Fibroblast of lung (primary cell): Measurements from ENCODE around the gene SHISA4. TPM values are rescaled to one million over a fixed set of nuclear protein-coding genes. Genes with fewer than 3 reads are reported as not detected.
A peak's percentile ranks its signal among the peaks of the same experiment; 100 is the strongest.
"Not testable (repeated sequence)": the region's sequence is repeated elsewhere in the genome, so short reads cannot be mapped to it uniquely, and the experiment has no call there.

Source experiments
- DNase-seq, 2 donors: peaks; one replicate each; pipeline versions ENCODE4 v3.0.0 to v3.0.0-alpha.2; 2010; ENCODE audit warnings: low read depth in 2 of 2
- H2AFZ ChIP-seq: 2 replicates; pipeline ENCODE4 v1.5.1; 2012; ENCODE audit warnings: low read length, control low read depth, inconsistent platforms
- H3K27ac ChIP-seq: 2 replicates; pipeline ENCODE4 v1.5.1; 2011; ENCODE audit warnings: low read length, control low read depth; ENCODE audit not compliant: insufficient read depth
- H3K27me3 ChIP-seq: 2 replicates; pipeline ENCODE4 v1.5.1; 2011; ENCODE audit warnings: mild to moderate bottlenecking, low read length; ENCODE audit not compliant: control insufficient read depth, insufficient read depth
- H3K36me3 ChIP-seq: 2 replicates; pipeline ENCODE4 v1.5.1; 2011; ENCODE audit warnings: low read length; ENCODE audit not compliant: control insufficient read depth, insufficient read depth
- H3K4me1 ChIP-seq: 2 replicates; pipeline ENCODE4 v1.5.1; 2011; ENCODE audit warnings: low read length; ENCODE audit not compliant: control insufficient read depth, insufficient read depth; ENCODE audit errors: extremely low read depth
- H3K4me2 ChIP-seq: 2 replicates; pipeline ENCODE4 v1.5.1; 2011; ENCODE audit warnings: low read length, control low read depth; ENCODE audit not compliant: insufficient read depth; ENCODE audit errors: extremely low read depth
- H3K4me3 ChIP-seq, 4 experiments: fragments of 200-600 bp in 1 of 4; sonication (generic) in 1 of 4; replicated peaks in 1 of 4; 2 replicates each; pipeline ENCODE4 v1.5.1; 2011 to 2016; ENCODE audit warnings: low read length in 4 of 4, low read depth in 3 of 4, mild to moderate bottlenecking in 3 of 4, control low read depth in 2 of 4, inconsistent platforms in 1 of 4, mixed read lengths in 1 of 4; ENCODE audit not compliant: insufficient read depth in 1 of 4; ENCODE audit errors: control extremely low read depth in 1 of 4
- H3K79me2 ChIP-seq: 2 replicates; pipeline ENCODE4 v1.5.1; 2012; ENCODE audit warnings: mild to moderate bottlenecking, low read length, inconsistent platforms; ENCODE audit not compliant: control insufficient read depth, insufficient read depth
- H3K9ac ChIP-seq: 2 replicates; pipeline ENCODE4 v1.5.1; 2011; ENCODE audit warnings: mild to moderate bottlenecking, low read length, control low read depth; ENCODE audit not compliant: insufficient read depth
- H3K9me3 ChIP-seq: 2 replicates; pipeline ENCODE4 v1.5.1; 2012; ENCODE audit warnings: low read depth, low read length; ENCODE audit not compliant: control insufficient read depth, insufficient read depth
- H4K20me1 ChIP-seq: 2 replicates; pipeline ENCODE4 v1.5.1; 2011; ENCODE audit warnings: low read length; ENCODE audit not compliant: control insufficient read depth, insufficient read depth; ENCODE audit errors: extremely low read depth
- EZH2 ChIP-seq: IDR thresholded peaks from 2 replicates; pipeline ENCODE4 v1.5.1; 2012; ENCODE audit warnings: low read length, control low read depth, mild to moderate bottlenecking; ENCODE audit errors: missing control alignments
- polyA minus RNA-seq: library from RNA; depleted of rRNA, polyadenylated mRNA; stranded (reverse); fragments of >200 nt; gene quantifications from 2 replicates; pipeline ENCODE4 v1.2.3, GENCODE V29; 2011; ENCODE audit warnings: low replicate concordance
- polyA plus RNA-seq, 2 donors: library from polyadenylated mRNA; depleted of rRNA in 1 of 2; stranded (reverse) in 1 of 2; unstranded in 1 of 2; fragments of >200 nt; gene quantifications; 2 replicates each; pipeline ENCODE4 v1.2.1, GENCODE V29; 2011 to 2012; ENCODE audit warnings: missing spikeins in 1 of 2
- total RNA-seq: library from RNA; depleted of rRNA; stranded (reverse); fragments of >200 nt; gene quantifications from 2 replicates; pipeline ENCODE4 v1.2.1, GENCODE V29; 2014
- TF ChIP-seq, protein P1 (sequence below), 2 donors: IDR thresholded peaks in 1 of 2; conservative IDR thresholded peaks in 1 of 2; 1 replicate in 1 of 2; 2 replicates in 1 of 2; pipeline ENCODE4 v1.5.1; 2011 to 2012; ENCODE audit warnings: low read length in 2 of 2, control low read depth in 1 of 2, inconsistent platforms in 1 of 2, low read depth in 1 of 2, mild to moderate bottlenecking in 1 of 2

Gene SHISA4, protein sequence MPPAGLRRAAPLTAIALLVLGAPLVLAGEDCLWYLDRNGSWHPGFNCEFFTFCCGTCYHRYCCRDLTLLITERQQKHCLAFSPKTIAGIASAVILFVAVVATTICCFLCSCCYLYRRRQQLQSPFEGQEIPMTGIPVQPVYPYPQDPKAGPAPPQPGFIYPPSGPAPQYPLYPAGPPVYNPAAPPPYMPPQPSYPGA
- total RNA-seq: 15.4 and 27.1 TPM in 2 replicates
- 19.0 and 19.2 TPM in 2 replicates for polyA plus RNA-seq
- polyA plus RNA-seq (2012): 33.9 and 36.0 TPM in 2 replicates
- polyA minus RNA-seq: 85.3 and 92.1 TPM in 2 replicates

DNA sequence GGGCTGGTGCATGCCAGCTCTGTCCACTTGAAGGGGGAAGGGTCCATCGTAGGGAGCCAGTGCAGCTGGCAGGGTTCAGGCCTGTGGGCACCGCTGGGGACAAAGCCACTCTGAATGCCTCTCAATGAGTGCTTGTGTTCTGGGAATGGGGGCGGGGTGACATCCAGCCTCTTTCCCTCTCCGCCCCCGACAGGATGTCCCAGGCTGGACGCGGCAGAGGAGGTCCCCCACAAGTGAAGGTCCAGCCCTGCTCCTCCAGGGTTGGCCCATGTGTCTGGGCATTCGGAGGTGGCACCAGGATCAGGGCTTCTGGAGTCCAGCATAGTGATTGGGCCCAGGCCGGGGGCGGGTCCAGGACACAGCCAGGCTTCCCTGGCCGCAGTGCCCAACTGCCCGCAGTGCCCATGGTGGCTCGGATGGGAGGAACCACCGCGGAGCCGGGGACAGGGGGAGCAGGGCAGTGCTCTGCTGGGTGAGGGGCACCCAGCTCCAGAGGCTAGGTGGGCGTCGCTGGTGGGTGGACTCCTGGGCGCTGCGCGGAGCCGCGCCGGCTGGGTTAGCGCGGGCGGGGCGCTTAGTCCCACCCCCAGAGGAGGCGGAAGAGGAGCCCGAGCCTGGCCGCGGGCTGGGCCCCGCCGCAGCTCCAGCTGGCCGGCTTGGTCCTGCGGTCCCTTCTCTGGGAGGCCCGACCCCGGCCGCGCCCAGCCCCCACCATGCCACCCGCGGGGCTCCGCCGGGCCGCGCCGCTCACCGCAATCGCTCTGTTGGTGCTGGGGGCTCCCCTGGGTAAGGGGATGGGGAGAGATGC, at the start of gene SHISA4:
SHISA4 (plus strand) TSS at position 617 of the 808 bp plus-strand sequence; CDS start at position 714, 97 bp downstream.
- Histone ChIP-seq H4K20me1 (no peaks in the 10 kb centered on the region), H3K4me1 (peaks cover 17% of the 10 kb centered on the region), H3K27ac (no peak within 1 kb of the TSS), H3K4me2 (peak within 1 kb of the TSS; percentile 98), H3K9ac (peak within 1 kb of the TSS; percentile 65), H3K36me3 (no peaks in the 10 kb centered on the region), H2AFZ (peak within 1 kb of the TSS; percentile 89), H3K9me3 (no peaks in the 10 kb centered on the region), H3K27me3 (no peaks in the 10 kb centered on the region), H3K79me2 (no peaks in the 10 kb centered on the region), H3K4me3 (peak within 1 kb of the TSS; percentile 66 to 80 (median 70))
- TF ChIP-seq, protein P1, sequence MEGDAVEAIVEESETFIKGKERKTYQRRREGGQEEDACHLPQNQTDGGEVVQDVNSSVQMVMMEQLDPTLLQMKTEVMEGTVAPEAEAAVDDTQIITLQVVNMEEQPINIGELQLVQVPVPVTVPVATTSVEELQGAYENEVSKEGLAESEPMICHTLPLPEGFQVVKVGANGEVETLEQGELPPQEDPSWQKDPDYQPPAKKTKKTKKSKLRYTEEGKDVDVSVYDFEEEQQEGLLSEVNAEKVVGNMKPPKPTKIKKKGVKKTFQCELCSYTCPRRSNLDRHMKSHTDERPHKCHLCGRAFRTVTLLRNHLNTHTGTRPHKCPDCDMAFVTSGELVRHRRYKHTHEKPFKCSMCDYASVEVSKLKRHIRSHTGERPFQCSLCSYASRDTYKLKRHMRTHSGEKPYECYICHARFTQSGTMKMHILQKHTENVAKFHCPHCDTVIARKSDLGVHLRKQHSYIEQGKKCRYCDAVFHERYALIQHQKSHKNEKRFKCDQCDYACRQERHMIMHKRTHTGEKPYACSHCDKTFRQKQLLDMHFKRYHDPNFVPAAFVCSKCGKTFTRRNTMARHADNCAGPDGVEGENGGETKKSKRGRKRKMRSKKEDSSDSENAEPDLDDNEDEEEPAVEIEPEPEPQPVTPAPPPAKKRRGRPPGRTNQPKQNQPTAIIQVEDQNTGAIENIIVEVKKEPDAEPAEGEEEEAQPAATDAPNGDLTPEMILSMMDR (conservative IDR thresholded peaks at IDR 0.05 in 1 of 2, IDR thresholded peaks at IDR 0.05 in 1 of 2; ENCODE audit: low read depth in 1 of 2, low read length in 2 of 2): no peak
- TF ChIP-seq EZH2: no peak
- DNase-seq: peak; percentile 47 to 61

DNA sequence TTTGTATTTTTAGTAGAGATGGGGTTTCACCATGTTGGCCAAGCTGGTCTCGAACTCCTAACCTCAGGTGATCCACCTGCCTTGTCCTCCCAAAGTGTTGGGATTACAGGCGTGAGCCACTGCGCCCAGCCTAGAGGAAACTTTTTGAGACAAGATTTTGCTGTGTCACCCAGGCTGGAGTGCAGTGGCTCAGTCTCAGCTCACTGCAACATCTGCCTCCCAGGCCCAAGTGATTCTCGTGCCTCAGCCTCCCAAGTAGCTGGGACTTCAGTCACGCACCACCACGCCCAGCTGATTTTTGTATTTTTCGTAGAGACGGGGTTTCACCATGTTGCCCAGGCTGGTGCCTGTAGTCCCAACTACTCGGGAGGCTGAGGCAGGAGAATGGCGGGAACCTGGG, 49.6 kb upstream of the SHISA4 start:
- H3K9ac ChIP-seq, H3K27me3 ChIP-seq, H2AFZ ChIP-seq, H4K20me1 ChIP-seq, H3K36me3 ChIP-seq, H3K4me3 ChIP-seq, DNase-seq, H3K9me3 ChIP-seq, H3K4me2 ChIP-seq, H3K27ac ChIP-seq, H3K4me1 ChIP-seq: not testable (repeated sequence)
- peaks cover 79% of the 10 kb centered on the region for H3K79me2 ChIP-seq

DNA sequence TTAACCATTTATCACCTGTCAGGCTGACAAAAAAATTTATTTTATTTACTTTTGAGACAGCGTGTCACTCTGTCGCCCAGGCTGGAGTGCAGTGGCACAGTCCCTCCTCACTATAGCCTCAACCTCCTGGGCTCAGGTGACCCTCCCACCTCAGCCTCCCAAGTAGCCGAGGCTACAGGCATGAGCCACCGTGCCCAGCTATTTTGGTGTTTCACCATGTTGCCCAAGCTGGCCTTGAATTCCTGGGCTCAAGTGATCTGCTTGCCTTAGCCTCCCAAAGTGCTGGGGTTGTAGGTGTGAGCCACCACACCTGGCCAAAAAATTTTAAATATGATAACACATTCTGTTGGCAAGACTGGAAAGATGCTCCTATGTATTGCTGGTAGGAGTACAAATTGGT, 48.6 kb upstream of the SHISA4 start:
- Histone ChIP-seq H3K4me1 (no peaks in the 10 kb centered on the region), H3K4me2 (no peak overlapping the region), H3K9ac (no peak overlapping the region), H4K20me1 (no peaks in the 10 kb centered on the region), H3K36me3 (no peaks in the 10 kb centered on the region), H3K27ac (no peak overlapping the region), H3K4me3 (no peak overlapping the region), H3K27me3 (no peaks in the 10 kb centered on the region), H2AFZ (no peak overlapping the region), H3K79me2 (peaks cover 75% of the 10 kb centered on the region), H3K9me3 (no peaks in the 10 kb centered on the region)
- TF ChIP-seq, protein P1 (conservative IDR thresholded peaks at IDR 0.05 in 1 of 2, IDR thresholded peaks at IDR 0.05 in 1 of 2; ENCODE audit: low read depth in 1 of 2, low read length in 2 of 2): no peak
- TF ChIP-seq EZH2: no peak
- no peak for DNase-seq
